ENCODE results near the gene JPH4.

The JPH4 gene

DNA sequence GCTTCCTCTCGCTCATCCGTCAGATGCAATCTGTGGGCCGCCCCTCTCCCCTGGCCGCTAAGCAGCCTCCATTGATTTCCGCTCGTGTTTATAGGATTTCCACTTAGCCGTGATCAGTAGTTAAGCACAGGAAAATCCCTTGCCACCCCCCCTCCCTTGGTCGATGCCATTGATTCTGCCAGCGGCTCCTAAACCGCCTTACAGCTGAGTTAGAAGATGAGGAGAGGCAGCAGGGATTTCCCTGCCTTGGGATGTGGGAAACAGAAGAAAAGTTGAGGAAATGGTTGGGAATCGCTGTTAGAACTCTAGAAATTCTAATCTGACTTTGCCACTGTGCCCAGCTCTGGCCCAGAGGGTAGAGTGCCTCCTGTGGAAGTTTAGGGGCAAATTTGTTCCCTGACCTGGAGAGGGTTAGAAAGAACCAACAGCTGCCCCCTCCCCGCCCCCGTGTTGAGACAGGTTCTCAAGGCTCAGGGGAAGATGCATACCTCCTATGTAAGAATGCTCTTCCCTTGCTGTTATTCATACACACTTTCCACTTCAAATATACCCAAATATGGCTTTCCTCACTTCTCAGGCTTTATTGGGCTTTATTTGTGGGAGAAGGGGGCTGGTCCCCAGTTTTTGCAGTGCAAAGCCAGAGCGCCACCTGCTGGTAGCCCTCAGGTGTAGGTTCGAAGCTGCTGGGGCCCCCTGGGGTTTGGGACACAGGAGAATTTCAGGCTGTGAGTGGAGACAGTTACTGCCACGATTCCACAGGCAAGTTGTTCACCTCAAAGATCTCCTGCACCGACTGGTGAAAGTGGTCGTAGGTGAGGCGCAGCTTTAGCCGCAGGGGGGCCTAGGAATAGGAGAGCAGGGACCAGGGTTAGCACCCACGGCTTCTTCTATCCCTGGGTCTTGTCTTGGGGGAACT is 19.3 kb downstream of the JPH4 start:
- H3K27ac Mint-ChIP-seq = peak overlapping the region; percentile 84
- H3K4me1 Mint-ChIP-seq = peaks cover 48 to 72% of the 10 kb centered on the region in 2 donors
- no peaks in the 10 kb centered on the region for H3K27me3 Mint-ChIP-seq
- H3K9me3 Mint-ChIP-seq = no peaks in the 10 kb centered on the region
- H3K4me3 Mint-ChIP-seq = no peak overlapping the region
- H3K36me3 Mint-ChIP-seq = peaks cover 33 to 48% of the 10 kb centered on the region in 2 donors
- ATAC-seq (replicated peaks) (no peak), DNase-seq (no peak)

GRCh38 chr14:23558346-23559009 is 20.1 kb downstream of the JPH4 start:
- Mint-ChIP-seq H3K27ac (peak overlapping the region; percentile 84), H3K36me3 (peaks cover 30 to 42% of the 10 kb centered on the region in 2 donors), H3K4me1 (peaks cover 44 to 72% of the 10 kb centered on the region in 2 donors), H3K4me3 (peak overlapping the region; percentile 14 to 98), H3K9me3 (no peaks in the 10 kb centered on the region), H3K27me3 (no peaks in the 10 kb centered on the region)
- ATAC-seq (replicated peaks) (no peak), DNase-seq (no peak)

DNA sequence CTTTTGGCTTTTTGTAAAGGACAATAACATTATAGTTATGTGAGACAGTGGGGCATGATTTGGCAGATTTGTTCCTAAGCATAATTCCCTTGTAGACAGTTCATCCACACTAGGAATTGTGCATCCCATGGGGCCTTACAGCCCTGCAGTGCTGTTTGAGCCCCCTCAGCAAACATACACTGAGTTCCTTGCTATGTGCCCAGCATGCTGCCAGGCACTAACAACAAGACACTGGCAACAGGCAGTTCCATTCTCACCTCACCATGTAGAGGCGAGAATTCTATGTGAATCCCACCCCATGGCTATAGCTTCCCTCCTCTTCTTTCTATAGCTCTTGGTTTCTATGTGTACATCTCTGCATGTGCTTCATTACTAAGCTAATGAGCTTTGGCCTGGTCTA is 20.6 kb downstream of the JPH4 start:
- H3K27me3 Mint-ChIP-seq = no peaks in the 10 kb centered on the region
- DNase-seq (no peak), ATAC-seq (replicated peaks) (no peak)
- no peaks in the 10 kb centered on the region for H3K9me3 Mint-ChIP-seq
- H3K36me3 Mint-ChIP-seq = peaks cover 27 to 37% of the 10 kb centered on the region in 2 donors
- peak overlapping the region; percentile 14 to 98 for H3K4me3 Mint-ChIP-seq
- H3K4me1 Mint-ChIP-seq = peaks cover 42 to 67% of the 10 kb centered on the region in 2 donors
- peak overlapping the region; percentile 74 for H3K27ac Mint-ChIP-seq

- peaks cover 23 to 33% of the 10 kb centered on the region in 2 donors for H3K36me3 Mint-ChIP-seq
- peak overlapping the region; percentile 66 to 98 for H3K4me3 Mint-ChIP-seq
- ATAC-seq (replicated peaks) = no peak
- no peaks in the 10 kb centered on the region for H3K9me3 Mint-ChIP-seq
- H3K4me1 Mint-ChIP-seq = peaks cover 39 to 63% of the 10 kb centered on the region in 2 donors
- H3K27ac Mint-ChIP-seq = peak overlapping the region; percentile 47
- DNase-seq = no peak
- no peaks in the 10 kb centered on the region for H3K27me3 Mint-ChIP-seq
Observed at GRCh38 chr14:23557521-23557920, 21.1 kb downstream of the JPH4 start.

DNA sequence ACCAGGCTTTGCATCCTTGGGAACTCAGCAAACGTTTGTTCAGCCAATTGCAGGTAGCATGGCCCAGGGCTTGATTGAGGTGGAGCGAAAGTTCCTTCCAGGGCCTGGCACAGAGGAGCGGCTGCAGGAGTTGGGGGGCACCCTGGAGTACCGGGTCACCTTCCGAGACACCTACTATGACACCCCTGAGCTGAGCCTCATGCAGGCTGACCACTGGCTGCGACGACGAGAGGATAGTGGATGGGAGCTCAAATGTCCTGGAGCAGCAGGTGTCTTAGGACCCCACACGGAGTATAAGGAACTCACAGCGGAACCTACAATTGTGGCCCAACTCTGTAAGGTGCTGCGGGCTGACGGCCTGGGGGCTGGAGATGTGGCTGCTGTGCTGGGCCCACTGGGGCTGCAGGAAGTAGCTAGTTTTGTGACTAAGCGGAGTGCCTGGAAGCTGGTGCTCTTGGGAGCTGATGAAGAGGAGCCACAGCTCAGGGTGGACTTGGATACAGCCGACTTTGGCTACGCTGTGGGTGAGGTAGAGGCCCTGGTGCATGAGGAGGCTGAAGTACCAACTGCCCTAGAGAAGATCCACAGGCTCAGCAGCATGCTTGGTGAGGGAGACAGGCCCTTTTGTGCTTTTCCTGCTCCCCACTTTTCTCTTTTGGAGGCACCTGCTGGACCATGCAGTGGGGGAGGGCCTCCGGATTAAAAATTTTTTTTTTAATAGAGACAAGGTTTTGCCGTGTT is 21.7 kb downstream of the JPH4 start:
- Mint-ChIP-seq H3K27me3 (no peaks in the 10 kb centered on the region), H3K4me3 (peak overlapping the region; percentile 98 to 99), H3K27ac (peak overlapping the region; percentile 98), H3K4me1 (peaks cover 38 to 64% of the 10 kb centered on the region in 2 donors), H3K9me3 (no peaks in the 10 kb centered on the region), H3K36me3 (peaks cover 20 to 33% of the 10 kb centered on the region in 2 donors)
- DNase-seq = no peak
- ATAC-seq (replicated peaks) = no peak

DNA sequence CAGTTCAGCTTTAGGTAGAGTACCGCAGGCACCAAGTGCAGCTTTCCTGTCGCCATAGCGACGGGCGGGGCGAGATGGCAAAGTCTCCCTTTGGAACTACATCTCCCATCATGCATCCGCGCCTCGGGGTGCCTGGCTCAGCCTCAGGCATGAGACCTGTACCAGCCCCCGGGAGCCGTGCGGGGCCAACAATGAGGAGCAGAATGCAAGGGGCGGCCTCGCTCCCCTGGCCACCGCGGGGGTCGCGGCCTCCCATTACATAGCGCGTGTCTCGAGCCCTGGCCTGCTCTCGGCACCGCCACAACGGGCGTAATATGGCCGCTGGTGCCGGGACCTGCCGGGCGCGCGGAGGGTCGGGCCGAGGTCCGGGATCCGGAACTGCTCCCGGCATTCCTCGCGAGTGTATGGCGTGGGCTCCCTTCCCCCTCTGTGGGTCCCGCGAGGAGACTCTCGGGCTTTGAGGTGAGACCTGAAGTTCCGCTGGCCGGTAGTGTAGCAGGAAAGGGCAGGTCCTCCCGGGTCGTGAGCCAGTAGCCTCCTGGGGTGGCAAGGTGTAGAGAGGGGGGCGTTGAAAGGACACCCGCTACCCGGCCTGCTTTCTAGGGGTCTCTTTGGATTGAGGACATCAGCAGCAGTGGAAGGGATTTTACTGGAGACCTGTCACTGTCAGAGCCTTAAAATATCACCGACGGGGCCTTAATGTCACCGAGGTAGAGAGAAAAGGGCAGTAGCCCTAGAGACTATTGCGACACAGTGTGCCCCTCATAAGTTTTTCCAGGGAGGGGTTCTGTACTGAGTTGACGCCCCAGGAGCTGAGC is 22.5 kb downstream of the JPH4 start, which contains the start of gene THTPA:
Gene THTPA (plus strand): TSS at position 390 of the 818 bp plus-strand sequence. CDS start 487 bp downstream, outside the sequence.
- Mint-ChIP-seq H3K9me3 (no peaks in the 10 kb centered on the region), H3K4me3 (peak within 1 kb of the TSS; percentile 98 to 99), H3K36me3 (peaks cover 14 to 27% of the 10 kb centered on the region in 2 donors), H3K27ac (peak within 1 kb of the TSS; percentile 98), H3K4me1 (peaks cover 34 to 61% of the 10 kb centered on the region in 2 donors), H3K27me3 (no peaks in the 10 kb centered on the region)
- peak; percentile 91 for DNase-seq
- peak; percentile 81 to 83 for ATAC-seq (replicated peaks)

DNA sequence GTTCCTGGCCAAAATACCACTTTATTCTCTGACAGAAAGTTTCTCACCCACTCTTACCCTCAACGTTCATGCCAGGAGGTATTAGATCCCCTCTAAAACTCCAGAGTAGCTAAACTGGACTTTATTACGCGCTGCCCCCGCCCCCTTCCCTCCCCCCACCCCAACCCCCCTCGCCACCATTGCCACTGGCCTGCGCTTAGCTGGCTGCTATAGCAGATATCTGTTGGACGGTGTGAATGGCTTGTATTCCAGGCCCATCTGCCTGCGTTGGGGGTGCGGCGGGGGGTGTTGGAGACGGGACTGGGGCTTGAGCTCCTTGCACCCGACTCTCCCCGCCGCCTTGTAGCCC is 23.1 kb downstream of the JPH4 start:
- DNase-seq (no peak), ATAC-seq (replicated peaks) (no peak)
- Mint-ChIP-seq H3K4me3 (peak overlapping the region; percentile 98 to 99), H3K4me1 (peaks cover 34 to 56% of the 10 kb centered on the region in 2 donors), H3K9me3 (no peaks in the 10 kb centered on the region), H3K36me3 (peaks cover 10 to 21% of the 10 kb centered on the region in 2 donors), H3K27ac (peak overlapping the region; percentile 98), H3K27me3 (no peaks in the 10 kb centered on the region)

- ATAC-seq (replicated peaks) = peak; percentile 67 to 75
- no peak within 1 kb of the TSS for H3K4me3 Mint-ChIP-seq
- H3K36me3 Mint-ChIP-seq = peaks cover 0 to 4% of the 10 kb centered on the region in 2 donors
- peak; percentile 74 for DNase-seq
- H3K27ac Mint-ChIP-seq = peak within 1 kb of the TSS; percentile 92
- no peaks in the 10 kb centered on the region for H3K27me3 Mint-ChIP-seq
- no peaks in the 10 kb centered on the region for H3K9me3 Mint-ChIP-seq
- peaks cover 7 to 17% of the 10 kb centered on the region in 2 donors for H3K4me1 Mint-ChIP-seq
Observed at GRCh38 chr14:23551266-23552028, 27.1 kb downstream of the JPH4 start, which contains the start of gene ZFHX2. Gene ZFHX2 (minus strand): TSS chr14:23551765. CDS start chr14:23535325, 16,440 bp downstream.

DNA sequence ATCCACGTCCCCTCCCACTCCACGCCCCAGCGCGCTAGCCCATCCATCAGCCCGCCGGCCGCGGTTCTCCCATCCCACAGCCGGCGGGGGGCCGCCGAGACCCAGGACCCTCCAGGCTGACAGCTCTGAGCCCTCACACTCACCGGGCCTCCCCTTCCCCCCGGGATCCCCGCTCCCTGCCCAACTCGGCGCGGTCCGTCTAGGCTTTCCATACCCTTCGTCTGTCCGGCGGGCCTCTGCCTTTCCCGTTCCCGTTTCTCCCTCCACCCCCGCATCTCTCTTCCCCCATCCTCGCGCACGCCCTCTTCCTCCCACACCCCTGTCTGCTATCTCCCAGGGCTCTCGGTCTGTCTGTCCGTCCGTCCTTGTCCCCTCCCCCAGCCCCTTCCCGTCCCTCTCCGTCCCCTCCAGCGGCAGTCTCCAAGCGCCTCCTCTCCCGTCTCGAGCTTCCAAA is 27.8 kb downstream of the JPH4 start:
- peaks cover 7 to 11% of the 10 kb centered on the region in 2 donors for H3K4me1 Mint-ChIP-seq
- peak overlapping the region; percentile 92 for H3K27ac Mint-ChIP-seq
- no peak for DNase-seq
- H3K4me3 Mint-ChIP-seq = no peak overlapping the region
- no peaks in the 10 kb centered on the region for H3K9me3 Mint-ChIP-seq
- ATAC-seq (replicated peaks) = no peak
- no peaks in the 10 kb centered on the region for H3K36me3 Mint-ChIP-seq
- no peaks in the 10 kb centered on the region for H3K27me3 Mint-ChIP-seq

- DNase-seq (no peak), ATAC-seq (replicated peaks) (no peak)
- no peak overlapping the region for H3K4me3 Mint-ChIP-seq
- H3K4me1 Mint-ChIP-seq = peaks cover 4 to 9% of the 10 kb centered on the region in 2 donors
- no peaks in the 10 kb centered on the region for H3K9me3 Mint-ChIP-seq
- H3K36me3 Mint-ChIP-seq = no peaks in the 10 kb centered on the region
- H3K27me3 Mint-ChIP-seq = no peaks in the 10 kb centered on the region
- no peak overlapping the region for H3K27ac Mint-ChIP-seq
Observed at GRCh38 chr14:23550131-23550811, 28.3 kb downstream of the JPH4 start.

DNA sequence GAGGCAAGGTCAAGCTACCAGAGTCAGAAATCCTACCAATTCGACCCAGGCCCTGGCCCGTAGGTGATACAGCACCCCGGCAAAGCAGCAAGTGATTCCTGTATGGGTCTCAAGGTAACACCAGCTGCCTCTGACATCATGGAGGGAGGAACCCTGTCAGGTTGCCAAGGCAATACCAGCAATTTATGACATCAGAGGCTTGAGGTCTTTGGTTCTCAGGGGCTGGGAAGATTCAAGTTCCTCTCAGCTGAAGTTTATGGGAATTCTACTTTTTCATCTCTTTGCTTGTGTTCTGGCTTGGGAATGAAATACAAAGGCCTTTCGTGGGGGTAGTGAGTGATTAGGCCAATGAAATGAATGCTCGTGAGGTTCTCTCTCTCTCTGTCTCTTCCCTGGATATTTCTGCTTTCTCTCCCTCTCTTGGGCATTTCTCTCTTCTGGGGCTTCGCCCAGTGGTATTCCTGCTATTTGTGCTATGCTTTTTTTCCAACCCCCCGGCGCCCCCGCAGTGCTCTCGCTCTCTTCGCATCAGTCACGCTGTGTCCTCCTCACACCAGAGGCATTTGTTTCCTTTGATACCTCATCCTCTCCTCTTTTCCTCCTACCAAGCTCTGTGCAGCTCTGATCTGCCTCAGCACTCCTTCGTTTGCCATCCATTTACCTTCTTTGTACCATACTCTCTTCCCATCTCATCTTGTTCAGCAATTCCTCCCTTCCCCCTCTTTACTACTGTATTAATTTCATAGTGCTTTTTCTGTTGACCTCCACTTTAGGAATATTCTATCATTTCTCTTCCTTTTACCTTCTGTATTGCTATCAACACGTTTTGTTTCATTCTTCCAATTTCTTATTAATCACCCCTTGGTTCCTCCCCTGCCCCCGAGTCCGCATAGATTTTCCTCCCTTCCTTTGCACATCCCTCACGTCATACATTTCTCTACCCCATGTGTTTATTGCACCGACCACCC is 30.0 kb downstream of the JPH4 start:
- H3K4me3 Mint-ChIP-seq = no peak overlapping the region

More for the DNA sequence above, 30.0 kb downstream of the JPH4 start:
- H3K4me1 Mint-ChIP-seq = peaks cover 5 to 6% of the 10 kb centered on the region in 2 donors
- no peak for DNase-seq
- no peaks in the 10 kb centered on the region for H3K27me3 Mint-ChIP-seq
- ATAC-seq (replicated peaks) = no peak
- peaks cover 0 to 2% of the 10 kb centered on the region in 2 donors for H3K36me3 Mint-ChIP-seq
- no peak overlapping the region for H3K27ac Mint-ChIP-seq
- no peaks in the 10 kb centered on the region for H3K9me3 Mint-ChIP-seq
